Mesenteric fat pad (tissue), 1 donor: ENCODE measurements around the gene LTA4H. TPM values are rescaled to one million over a fixed set of nuclear protein-coding genes. Genes with fewer than 3 reads are reported as not detected.
A peak's percentile ranks its signal among the peaks of the same experiment; 100 is the strongest.
"Not testable (repeated sequence)": the region's sequence is repeated elsewhere in the genome, so short reads cannot be mapped to it uniquely, and the experiment has no call there.

ENCODE experiments used
- DNase-seq: peaks from one replicate; pipeline ENCODE4 v3.0.0-alpha.2; 2020; ENCODE audit warnings: low spot score
- long read RNA-seq: library from polyadenylated mRNA; unstranded; transcript quantifications from one replicate; pipeline ENCODE4 v2.0.0, GENCODE V29; 2020
- total RNA-seq: library from RNA; stranded (reverse); fragmentation: NEBNext Ultra II Directional; extraction: Animal tissue kit (Norgen Biotek cat#: 25700); gene quantifications from one replicate; pipeline ENCODE4 v1.2.1, GENCODE V29; 2021
- donor health status: DM: yes; HTN: yes; CAD: no.

Gene LTA4H
- 47.0 TPM for total RNA-seq
- long read RNA-seq, transcript LTA4H-201 (19 exons, 2,139 nt): major isoform, 124 of 165 reads
- long read RNA-seq, partial matches to known transcripts: 8 of 165 reads
- long read RNA-seq, other reads (novel, unspliced or antisense): 33 of 165 reads

GRCh38 chr12:96035283-96036236 lies at the start of gene LTA4H:
Gene LTA4H (minus strand): TSS chr12:96035587. CDS start chr12:96035519, 68 bp downstream.
- DNase-seq: peak; percentile 97

DNA sequence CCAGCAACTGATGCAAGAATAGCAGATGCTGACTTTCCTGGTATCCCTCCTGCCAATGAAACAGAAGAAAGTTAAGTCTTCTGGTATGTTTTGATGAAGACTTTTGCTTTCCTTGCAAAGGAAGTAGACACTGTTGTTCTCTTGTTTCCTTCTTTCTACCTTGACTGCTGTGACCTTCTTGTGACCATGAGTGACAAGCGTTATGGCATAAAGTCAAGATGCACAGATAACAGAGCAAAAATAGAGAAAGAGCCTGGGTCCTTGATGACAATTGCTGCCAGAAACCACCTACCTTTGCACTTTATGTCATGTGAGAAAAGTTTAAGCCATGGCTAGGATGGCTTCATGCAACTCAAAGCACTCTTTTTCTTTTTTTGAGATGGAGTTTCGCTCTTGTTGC lies 49.2 kb upstream of the LTA4H start:
- no peak for DNase-seq

- DNase-seq: no peak
Measured at GRCh38 chr12:96083020-96083719, 47.8 kb upstream of the LTA4H start.

DNA sequence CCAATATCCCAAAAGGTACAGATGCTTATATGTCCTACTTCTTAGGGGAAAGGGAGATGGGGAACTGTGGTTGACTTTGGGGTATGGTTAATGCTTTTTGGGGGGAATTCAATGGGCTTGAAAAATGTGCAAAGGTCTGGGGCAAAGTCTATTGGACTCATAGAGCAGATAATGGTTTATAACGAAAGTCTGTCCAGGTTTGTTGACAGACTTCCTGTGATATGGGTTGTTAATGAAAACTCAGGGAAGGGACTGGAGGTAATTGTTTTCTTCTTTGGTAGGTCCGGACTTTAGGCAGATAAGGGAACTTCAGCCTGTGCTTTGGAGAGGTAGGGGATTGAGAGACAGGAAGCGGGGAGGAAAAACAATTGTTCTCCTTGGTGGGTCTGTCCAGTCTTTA lies 46.2 kb upstream of the LTA4H start:
- DNase-seq: no peak

GRCh38 chr12:96078231-96079135 lies 43.1 kb upstream of the LTA4H start:
- peak; percentile 91 for DNase-seq

GRCh38 chr12:96077081-96077480 lies 41.7 kb upstream of the LTA4H start:
- DNase-seq: no peak

DNA sequence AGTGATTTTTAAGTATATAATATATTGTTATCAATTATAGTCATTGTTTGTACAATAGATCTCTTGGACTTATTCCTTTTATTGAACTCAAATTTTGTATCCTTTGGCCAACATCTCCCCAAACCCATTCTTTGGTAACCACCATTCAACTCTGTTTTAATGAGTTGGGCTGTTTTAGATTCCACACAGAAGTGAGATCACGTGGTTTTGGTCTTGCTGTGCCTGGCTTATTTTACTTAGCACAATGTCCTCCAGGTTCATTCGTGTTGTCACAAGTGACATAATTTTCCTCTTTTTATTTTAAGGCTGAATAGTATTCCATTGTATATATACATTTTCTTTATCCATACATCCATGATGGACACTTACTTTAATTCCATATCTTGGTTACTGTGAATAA lies 40.2 kb upstream of the LTA4H start:
- no peak for DNase-seq

GRCh38 chr12:96073346-96074330 lies 38.3 kb upstream of the LTA4H start:
- DNase-seq: no peak

DNA sequence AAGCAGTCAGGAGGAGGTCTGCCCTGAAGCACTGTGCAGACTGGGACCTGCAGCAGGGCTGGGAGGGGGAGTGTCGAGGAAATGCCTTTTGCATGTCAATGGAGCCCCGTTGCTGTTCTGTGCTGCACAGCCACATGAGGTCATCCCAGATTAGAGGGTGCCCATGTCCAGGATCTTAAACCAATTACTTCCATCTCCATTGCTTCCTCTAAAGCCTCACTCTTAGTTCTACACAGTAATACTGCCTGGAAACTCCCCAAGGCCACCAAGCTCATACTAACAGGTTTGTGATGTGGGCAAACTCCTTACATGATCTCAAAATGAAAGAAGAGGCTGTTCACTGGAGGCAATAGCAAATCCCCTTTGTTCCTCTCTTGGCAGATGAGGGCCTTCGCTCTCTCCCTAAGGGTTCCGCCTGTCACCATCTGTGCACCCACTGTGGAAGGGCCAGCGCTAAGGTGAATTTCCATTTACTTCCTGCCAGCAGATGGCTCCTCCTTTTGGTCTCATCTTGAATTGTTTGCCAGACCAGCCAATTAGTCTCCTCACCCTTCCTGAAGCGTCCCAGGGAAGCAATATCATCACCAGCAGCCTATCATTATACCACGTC lies 35.4 kb upstream of the LTA4H start:
- DNase-seq: no peak

DNA sequence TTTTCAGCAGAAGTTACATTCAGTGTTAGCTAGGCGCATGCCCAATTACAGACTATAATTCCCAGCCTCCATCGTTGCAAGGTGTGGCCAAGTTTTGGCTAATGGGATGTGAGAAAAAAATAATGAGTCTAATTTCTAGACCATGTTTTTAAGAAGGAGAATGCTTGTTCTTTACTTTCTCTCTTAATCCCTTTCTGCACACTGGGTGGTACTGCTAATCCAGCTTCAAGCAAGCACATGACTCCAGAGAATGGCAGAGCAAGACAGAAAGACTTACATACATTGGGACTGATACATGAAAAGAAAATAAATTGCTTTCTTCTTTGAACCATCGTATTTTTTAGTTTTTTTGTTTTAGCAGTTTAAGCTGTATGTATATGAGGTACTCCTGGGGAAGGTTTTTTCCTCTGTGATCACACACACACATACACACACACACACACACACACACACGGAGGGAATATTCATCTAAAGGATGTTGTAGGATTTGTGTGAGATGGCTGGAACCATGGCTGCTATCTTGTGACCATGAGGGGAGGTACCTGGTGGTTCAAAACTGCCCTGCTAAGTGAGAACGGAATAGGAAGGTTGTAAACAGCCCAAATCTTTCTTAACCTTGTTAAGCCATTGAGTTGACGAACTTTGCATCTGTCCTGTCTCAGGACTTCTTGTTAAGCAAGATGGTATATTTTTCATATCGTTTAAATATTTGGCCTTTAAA lies 34.3 kb upstream of the LTA4H start:
- no peak for DNase-seq

DNA sequence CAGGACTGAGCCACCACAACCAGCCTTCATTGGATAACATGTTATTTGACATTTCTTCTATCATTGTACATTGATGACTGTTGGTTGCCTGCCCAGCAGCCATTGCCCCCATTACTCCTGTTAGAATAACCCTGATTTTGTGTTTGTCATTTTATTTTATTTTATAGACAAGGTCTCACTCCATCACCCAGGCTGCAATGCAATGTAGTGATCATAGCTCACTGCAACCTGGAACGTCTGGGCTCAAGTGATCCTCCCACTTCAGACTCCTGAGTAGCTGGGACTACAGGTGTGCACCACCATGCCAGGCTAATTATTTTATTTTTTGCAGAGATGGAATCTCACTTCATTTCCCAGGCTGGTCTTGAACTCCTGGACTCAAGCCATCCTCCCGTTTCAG lies 33.2 kb upstream of the LTA4H start:
- DNase-seq: no peak

DNA sequence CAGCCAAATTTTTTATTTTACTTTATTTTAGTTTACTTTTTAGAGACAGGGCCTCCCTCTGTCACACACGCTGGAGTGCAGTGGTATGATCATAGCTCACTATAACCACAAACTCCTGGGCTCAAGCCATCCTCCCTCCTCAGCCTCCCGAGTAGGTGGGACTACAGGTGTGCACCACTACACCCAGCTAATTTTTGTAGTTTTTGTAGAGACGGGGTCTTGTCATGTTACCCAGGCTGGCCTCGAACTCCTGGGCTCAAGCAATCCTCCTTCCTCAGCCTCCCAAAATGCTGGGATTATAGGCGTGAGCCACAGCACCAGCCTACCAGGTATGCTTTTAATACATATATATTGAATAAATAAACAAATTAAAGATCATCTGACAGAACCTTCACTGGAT lies 32.7 kb upstream of the LTA4H start:
- DNase-seq: no peak

- not testable (repeated sequence) for DNase-seq
Measured at GRCh38 chr12:96065776-96066175, 30.4 kb upstream of the LTA4H start.

GRCh38 chr12:96064966-96065365 lies 29.6 kb upstream of the LTA4H start:
- no peak for DNase-seq

- DNase-seq: no peak
Measured at GRCh38 chr12:96064271-96064670, 28.9 kb upstream of the LTA4H start.

DNA sequence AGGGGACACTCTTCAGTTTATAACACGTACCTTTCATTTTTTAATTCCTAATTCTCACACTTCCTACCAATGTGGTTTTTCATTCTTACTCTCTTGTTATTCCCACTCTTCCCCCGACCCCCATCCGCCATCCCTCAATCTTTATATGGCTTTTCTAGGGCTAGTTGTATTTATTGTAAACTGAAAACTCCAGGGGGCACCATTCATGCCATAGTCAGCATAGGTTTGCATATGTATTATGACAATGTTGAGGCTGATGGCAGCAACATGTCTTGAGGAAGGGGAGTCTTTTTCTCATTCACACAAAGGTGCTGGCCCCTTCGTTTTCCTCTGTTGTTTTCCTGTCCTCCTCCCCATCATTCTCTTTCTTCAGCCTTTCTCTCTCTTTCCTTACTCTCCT lies 27.7 kb upstream of the LTA4H start:
- no peak for DNase-seq

GRCh38 chr12:96061864-96062453 lies 26.6 kb upstream of the LTA4H start:
- no peak for DNase-seq

DNA sequence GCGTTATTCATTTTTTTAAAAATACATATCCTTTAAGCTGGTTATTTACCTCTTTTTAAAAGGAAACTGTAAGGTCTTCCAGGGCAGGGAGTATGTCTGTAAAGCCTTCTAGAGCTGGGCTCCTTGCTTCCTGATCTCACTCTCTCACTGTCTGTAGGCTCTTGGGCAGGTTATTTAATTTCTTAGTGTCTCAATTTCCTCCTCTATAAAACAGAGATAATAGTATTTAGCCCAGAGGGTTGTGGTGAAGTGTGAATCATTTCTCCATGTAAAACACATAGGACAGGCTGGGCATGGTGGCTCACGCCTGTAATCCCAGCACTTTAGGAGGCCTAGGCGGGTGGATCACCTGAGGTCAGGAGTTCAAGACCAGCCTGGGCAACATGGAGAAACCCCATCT lies 25.9 kb upstream of the LTA4H start:
- DNase-seq: no peak
